NCI-H82 treated with DMSO at 0.1 percent for 48 hours (cell line): ENCODE measurements around the gene LMAN1L.

Experiments
- DNase-seq: peaks from one replicate; lab custom pipeline; 2025; ENCODE audit not compliant: unreplicated experiment; lab: John Stamatoyannopoulos, UW

The LMAN1L gene

DNA sequence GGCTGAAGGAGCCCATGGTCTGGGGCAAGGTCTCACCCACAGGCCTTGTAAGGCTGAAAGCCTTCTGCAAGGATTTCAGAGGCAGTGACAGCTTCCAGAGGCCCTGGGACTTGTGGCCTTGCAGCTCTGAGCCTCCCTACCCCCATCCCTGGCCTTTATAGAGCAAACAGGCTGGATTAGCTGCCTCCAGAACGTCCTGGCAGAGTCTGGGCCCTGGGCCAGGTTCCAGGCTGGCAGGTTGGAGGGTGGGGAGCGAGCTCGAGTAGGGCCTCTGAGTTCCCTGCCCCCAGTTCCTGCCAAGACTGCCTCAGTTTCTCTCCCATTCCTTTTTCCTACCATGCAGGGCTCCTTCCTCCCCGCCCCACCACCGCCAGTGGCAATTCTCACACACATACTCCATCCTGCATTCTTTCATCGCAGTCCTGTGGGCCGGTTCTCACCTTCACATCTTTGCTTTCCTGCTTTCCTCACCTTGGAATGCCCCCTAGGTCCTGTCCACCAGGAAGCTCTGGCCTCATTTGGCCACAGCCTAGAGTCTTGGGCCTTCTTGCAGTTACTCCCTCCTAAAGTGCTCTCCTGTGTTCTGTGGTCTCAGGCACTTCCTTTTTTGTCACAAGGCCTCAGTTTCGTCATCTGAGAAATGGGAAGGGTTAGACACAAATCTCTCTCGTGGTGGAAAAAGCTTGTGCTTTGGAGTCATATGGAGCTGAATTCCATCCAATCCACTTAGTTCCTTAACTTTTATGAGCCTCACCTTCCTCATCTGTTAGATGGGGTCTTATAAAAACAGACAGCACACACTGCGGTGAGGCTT lies 2.7 kb downstream of the LMAN1L start:
- no peak for DNase-seq

DNA sequence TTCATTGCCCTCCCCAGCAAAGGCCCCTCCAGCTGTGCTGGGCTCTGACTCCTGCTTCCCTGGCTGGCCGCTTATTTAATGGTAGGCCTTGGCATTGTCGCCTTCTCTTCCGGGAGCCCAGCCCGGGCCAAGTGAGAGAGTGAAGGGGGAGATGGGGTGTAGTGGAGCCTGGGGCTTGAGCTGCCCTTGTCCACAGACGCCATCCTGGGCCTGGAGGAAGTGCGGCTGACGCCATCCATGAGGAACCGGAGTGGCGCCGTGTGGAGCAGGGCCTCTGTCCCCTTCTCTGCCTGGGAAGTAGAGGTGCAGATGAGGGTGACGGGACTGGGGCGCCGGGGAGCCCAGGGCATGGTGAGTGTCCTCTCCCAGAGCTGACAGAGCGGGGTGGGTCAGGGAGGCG lies 3.3 kb downstream of the LMAN1L start:
- DNase-seq = no peak

DNA sequence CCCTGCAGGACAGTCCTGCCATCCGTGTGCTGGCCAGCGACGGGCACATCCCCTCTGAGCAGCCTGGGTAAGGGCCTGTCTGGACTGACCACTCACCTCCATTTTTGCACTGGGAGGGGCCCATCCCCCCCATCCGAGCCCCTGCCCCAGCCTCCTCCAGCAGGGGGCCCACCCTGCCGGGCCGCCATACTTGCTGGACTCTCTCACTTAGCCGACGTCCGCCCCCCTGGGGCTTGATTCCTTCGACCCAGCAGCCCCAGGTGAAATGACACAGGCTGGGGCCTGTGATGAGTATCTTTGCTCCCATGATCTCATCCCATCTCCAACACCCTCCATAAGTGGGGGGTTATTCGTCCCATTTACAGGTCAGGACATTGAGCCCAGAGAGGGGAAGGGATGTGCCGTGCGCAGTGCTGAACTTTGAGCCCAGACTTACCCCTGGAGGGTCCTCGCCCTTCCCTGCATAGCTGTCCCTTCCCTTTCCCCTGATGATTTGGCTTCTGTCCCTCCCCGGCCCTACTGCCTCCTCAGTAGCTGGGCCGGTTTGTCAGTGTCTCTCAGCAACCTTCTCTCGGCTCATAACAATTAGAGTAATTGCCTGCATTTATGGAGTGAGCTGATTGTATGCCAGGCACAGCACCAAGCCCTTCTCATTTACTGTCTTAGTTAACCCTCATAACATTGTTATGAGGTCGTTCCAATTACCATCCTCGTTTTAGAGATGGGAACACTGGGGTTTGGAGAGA lies 4.2 kb downstream of the LMAN1L start:
- no peak for DNase-seq

DNA sequence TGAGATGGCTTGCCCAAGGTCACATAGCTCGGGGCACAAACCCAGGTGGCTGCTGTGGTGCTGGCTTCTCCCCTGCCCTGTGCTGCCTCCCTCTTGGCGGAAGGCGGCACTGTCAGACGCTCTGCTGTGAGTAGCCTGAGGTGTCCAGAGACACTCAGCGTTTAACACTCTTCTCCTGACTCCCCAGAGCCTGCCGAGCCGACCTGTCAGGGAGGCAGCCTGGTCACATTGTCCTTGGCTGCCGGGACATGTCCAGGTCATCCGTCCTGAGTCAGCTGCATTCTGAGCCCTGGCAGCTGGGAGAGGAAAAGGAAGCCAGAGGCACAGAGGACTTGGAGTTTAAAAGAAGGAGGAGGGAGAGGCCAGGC lies 4.7 kb downstream of the LMAN1L start:
- DNase-seq = no peak

DNA sequence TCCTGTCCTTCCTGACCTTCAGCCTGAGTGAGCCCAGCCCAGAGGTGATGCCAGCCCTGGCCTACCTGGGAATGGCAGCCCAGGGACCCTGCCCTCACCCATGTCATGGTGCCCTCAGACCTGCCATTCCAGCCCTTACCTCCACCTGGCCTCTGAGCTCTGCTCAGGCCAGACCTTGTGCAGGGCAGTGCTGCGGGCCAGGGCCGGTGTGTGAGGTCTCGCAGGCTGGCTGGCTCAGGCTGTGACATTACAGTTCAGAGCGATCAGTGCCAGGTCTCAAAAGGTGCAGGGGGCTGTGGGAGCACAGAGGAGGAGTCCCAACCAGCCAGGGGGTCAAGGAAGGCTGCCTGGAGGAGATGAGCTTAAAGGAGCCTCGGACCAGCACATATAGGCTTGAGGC lies 7.4 kb downstream of the LMAN1L start:
- DNase-seq = no peak

DNA sequence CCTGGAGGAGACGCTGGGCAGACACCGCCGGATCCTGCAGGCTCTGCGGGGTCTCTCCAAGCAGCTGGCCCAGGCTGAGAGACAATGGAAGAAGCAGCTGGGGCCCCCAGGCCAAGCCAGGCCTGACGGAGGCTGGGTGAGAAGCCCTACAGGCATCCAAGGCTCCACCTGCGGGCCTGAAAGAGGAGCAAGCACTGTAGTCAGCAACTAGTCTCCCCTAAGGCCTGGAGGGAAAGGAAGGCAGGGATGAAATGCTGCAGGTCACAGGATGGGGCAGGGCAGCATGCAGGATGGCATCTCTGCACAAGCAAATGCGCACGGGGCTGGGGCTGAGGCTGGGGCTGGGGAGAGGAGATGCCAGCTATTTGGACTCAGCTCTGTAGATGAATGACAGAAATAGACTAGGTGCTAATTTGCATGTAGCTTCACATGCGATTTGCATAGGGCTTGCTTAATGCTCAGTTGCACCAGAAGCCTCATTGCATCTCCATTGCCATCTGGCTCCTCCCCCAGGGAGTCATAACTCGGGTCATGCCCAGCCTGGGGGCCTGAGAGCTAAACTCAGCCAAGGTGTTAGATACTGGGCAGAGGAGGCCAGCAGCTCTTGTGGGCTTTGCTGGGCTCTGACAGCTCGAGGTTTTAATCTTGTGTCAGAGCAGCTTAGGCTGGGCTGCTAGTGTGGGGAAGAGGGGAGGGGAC lies 8.6 kb downstream of the LMAN1L start:
- DNase-seq = peak; percentile 65

DNA sequence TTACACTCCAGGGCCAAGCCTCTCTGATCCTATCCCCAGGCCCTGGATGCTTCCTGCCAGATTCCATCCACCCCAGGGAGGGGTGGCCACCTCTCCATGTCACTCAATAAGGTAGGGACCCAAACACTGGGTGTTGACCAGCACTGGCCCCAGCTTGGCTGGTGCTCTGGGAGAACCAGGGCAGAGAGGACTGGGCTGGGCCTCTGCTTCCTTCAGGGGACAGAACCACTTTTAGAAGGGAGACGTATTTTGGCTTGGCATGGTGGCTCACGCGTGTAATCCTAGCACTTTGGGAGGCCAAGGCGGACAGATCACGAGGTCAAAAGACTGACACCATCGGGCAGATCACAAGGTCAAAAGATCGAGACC lies 9.1 kb downstream of the LMAN1L start:
- no peak for DNase-seq

DNA sequence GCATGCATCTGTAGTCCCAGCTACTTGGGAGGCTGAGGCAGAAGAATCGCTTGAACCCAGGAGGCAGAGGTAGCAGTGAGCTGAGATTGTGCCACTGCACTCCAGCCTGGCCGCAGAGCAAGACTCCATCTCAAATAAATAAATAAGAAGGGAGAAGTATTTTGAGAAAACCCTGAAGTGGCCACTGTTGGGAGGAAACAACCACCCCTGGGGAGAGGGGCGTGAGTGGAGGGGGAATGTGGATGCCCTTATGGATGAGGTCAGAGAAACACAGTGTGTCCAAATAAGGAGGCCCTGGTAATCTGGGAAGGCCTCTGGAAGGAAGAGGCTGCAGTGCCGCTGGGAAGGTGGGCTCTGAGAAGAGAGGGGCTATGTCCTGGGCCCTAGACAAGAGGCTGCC lies 9.6 kb downstream of the LMAN1L start:
- DNase-seq = no peak

DNA sequence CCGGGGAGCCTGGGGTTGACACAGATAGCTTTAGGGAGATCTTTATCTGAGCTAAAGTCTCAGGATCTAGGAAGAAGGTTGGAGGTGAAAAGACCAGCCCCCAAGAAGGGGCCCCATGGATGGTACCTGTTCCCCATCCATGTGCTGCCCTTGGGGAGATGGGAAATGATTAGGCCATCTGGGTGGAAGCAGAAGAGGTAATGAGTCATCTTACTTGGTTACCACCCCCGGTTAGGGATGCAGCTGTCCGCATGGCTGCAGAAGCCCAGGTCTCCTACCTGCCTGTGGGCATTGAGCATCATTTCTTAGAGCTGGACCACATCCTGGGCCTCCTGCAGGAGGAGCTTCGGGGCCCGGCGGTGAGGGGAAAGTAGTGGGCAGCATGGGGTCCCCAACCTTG lies 10.7 kb downstream of the LMAN1L start:
- no peak for DNase-seq

DNA sequence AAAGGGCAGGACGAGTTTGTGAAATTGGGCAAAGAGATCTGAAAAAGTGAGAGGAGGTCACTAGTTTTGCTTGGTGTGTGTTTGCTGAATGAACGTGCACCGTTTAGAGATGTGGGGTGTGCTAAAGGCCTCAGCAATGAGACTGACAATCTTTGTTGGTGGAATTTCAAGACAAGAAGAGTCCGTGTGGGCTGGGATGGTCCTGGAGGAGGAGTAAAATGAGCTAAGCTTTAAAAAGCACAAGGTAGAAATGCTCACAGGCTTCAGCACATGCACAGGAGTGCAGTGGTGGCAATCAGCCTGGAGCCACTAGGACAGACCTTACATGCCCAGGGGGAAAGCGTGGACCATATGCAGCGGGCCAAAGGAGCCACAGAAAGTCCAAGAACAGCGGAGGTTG lies 12.3 kb downstream of the LMAN1L start:
- no peak for DNase-seq

DNA sequence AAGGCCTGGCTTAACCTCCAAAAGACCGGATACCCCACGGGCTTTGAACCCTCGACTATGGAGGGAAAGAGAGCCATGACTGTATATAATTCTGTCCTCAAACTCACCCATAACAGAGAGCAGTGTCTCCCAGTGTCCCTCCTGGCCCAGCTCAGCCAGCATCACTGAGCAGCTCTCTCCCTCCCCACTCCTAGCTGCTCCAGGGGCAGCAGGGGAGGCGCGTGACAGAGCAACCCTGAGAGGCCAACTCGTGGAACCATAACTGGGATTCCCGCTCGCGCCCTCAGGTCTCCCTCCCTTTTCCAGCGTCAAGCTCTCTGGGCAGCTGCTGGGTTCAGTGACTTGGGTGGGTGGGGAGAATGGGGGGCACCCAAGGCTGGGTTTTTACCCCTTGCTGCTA lies 13.2 kb downstream of the LMAN1L start:
- DNase-seq = no peak

DNA sequence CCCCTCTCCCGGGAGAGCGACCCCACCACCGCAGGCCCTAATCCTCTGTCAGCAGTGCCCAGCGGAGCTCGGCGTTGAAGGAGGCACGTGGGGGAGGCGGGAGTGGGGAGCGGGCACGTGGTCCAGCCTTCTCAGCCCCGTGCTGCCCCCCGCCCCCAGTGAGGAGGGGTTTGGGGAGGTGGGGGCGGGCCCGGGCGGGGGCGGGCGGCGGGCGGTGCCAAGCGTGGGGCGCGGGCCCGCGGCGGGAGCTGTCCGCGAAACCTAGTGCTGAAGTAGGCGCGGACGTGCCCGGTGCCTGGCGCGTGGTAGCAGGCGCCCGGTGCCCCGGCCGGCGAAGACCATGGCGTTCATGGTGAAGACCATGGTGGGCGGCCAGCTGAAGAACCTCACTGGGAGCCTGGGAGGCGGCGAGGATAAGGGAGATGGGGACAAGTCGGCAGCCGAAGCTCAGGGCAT lies 13.8 kb downstream of the LMAN1L start, which contains the start of gene CPLX3:
Gene CPLX3 (plus strand): TSS at position 264 of the 456 bp plus-strand sequence. CDS start 77 bp downstream, at position 341.
- no peak for DNase-seq

DNA sequence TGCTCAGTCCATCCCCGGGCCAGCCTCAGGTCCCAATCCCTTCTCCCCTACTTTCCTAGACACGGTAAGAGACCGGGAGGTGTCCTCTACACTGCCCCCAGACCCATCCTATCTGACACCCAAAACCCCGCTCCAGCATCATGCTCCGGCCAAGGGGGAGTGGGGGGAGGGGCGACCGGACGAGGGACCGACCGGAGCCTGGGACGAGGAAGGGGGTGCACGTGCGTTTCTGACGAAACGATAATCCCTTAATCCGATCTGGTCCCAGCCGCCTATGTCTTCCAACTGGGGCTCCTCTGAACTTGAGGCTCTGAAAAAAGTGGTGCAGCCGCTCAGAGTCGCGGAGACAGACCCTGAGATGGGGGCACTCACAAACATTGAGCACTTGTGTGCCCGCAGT lies 14.3 kb downstream of the LMAN1L start:
- DNase-seq = peak; percentile 85

DNA sequence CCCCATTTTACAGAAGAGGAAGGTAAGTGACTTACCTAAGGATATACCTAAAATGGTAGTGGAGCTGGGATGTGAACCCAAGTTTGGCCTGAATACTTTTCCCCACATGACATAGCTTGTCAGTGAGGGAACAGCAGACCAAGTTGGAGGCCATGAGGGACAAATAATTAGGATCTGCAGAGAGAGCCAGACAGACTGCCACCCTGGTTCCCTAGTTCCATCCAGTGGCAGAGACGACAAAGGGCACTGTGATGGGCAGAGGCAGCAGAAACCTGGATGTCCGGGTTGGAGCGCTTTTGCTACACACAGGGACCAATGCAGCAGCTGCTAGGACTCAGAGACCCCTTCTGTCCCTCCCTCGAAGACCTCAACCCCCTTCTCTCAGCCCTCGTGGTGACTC lies 15.0 kb downstream of the LMAN1L start:
- no peak for DNase-seq

DNA sequence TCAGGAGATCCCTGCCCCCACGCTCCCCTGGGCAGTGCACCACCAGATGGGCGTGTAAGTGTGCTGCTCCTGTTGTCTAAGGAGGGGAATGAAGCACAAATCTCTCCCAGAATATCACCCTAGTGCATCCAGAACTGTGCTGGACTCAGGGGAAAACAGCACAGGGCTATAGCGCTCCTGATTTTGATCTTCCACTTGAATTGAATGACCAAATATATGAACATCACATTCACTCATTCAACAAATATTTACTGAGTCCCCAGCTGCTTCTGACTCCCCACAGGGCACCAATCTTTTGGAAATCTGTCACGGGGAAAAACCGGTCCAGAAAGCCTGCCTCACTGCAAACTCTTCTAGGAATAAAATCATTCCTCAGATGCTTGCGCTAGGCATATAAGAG lies 16.2 kb downstream of the LMAN1L start:
- DNase-seq = no peak

DNA sequence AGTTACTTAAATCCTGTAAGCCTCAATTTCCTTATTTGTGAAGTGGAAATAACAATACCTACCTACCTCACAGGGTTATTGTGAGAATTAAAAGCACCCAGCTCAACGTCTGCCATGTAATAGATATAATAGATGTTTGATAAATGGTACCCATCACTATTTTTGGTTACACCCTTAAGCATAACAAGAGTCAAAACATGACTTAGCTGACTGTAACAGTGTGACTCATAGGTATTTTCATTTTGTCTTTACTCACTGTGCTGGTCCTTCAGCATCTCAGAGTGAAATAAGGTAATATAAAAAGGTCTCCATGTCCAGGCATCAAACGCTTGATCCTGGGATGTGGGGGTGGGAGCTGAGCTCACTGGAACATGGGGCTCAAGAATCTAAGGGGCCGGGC lies 16.9 kb downstream of the LMAN1L start:
- no peak for DNase-seq

DNA sequence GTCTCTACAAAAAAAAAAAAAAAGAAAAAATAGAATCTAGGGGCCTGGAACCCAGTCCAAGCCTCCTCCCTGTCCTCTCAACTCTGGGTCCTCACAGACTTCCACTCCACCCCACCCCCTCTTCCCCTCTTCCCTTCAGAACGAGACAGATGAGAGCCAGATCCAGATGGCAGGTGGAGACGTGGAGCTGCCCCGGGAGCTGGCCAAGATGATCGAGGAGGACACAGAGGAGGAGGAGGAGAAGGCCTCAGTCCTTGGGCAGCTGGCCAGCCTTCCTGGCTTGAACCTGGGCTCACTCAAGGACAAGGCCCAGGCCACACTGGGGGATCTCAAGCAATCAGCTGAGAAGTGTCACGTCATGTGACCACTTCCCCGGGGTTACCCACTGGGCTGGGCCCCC lies 17.4 kb downstream of the LMAN1L start:
- DNase-seq = no peak

DNA sequence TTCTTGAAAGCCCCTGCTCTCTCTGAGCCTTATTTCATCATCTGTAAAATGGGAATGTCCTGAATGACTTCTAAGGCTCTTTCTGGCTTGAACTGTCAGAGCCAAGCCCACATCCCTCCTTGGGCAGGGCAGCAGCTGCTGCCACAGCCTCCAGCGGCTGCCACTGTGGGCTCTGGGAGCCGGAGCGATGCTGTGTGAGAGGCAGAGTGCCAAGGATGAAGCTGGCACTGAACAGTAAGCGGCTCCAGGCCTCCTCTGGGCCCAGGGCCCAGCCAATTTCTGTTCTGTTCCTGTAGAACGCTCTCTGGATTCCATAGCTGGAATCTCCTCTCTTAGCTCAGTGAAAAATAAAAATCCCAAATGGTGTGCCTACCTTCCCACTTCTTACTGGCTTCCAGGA lies 18.2 kb downstream of the LMAN1L start:
- DNase-seq = no peak

DNA sequence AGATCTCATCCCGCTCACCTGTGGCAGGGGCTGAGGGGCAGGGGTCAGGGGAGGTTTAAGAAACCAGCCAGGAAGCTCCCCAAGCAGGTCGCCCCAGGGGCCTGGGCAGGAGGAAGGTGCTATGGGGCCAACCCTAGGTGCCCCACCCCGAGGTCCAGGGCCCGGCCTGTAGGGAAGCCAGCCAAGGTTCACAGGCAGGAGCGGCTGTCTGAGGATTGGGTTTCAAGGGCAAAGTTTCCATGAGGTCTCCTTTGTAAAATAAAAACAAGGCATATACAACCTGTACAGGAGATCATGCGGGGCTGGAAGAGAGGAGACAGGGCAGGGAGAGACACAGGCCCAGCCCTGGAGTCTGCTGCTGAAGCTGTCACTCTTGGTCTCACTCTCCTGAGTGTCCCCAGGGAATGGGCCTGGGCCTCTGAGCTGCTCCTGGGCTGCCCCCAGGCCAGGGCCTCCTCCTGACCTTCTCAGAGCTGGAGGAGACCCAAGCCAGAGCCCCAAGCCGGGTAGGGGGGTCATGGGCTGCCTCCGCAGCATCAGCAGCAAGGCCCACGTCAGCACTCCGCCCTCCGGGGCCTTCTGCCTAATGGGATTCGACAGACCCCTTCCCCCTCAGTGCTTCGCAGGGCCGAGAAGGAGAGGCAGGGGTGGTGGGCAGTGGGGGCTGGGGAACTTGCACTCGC lies 19.3 kb downstream of the LMAN1L start:
- no peak for DNase-seq

DNA sequence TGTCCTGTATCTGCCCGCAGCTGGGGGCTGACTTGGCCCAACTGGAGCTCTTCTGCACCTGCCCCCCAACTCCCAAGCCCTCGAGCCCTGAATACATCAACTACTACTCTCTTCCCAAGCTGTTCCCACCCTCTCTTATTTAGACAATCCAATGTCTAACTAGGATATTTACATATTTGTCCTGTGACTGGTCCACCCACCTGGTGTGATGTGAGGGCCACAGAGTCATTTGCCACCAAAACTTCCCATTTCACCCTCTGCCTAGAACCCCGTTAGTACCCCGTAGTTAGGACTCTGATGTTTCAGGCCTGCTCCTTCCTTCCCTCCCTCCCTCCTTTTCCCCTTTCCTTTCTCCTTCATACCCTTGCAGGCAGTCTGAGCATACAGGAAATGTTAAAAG lies 20.2 kb downstream of the LMAN1L start:
- DNase-seq = no peak

DNA sequence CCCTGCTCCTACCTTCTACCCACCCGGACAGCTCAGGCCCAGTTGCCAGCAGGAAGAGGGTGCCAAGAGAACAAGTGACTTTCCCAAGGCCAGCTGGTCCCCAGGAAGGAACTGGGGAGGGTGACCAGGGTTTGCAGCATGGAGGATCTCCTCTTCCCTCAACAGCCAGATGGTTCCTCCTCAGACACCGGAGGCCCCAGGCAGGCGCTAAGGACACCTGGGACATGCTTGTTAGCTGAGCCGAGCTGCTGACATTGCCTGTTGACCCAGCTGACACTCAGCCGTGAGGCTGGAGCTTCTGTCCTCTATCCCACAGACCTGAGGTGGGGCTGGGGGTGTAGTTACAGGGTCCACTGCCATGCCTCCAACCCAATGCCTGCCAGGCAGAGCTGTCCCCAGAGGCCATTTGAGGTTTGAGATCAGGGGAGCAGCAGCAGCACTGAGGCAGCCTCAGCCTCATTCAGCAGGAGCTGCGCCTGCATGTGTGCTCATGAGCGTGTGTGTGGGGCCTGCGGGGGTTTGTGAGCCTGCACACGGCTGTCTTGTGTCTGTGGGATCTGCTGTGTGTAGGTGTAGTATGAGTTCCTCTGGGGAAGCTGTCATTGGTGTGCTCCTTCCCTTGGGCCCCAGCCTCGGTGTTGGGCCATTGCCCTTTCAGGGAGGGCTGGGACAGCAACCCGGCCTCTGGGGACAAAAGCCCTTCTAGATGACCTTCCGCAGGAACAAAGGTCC lies 20.9 kb downstream of the LMAN1L start:
- DNase-seq = no peak
